DMS53 (cell line): ENCODE data around the gene DACT2.
"Not testable (repeated sequence)": the region's sequence is repeated elsewhere in the genome, so short reads cannot be mapped to it uniquely, and the experiment has no call there.

Source experiments
- DNase-seq: peaks from one replicate; lab custom pipeline; 2025; lab: John Stamatoyannopoulos, UW

DACT2 gene

GRCh38 chr6:168319279-168320111, at the start of gene DACT2:
Gene DACT2, minus strand, starts transcription at chr6:168319777. Its CDS starts 144 bp downstream, at chr6:168319633.
- DNase-seq, result peak; percentile 74

GRCh38 chr6:168368936-168369335, 49.4 kb upstream of the DACT2 start:
- DNase-seq, result no peak

GRCh38 chr6:168368066-168368820, 48.7 kb upstream of the DACT2 start:
- DNase-seq, result no peak

- DNase-seq, result no peak
Measured at GRCh38 chr6:168367285-168367751, 47.7 kb upstream of the DACT2 start.

GRCh38 chr6:168366473-168366872, 46.9 kb upstream of the DACT2 start:
- DNase-seq, result no peak

GRCh38 chr6:168365422-168366165, 46.0 kb upstream of the DACT2 start:
- DNase-seq, result no peak

- no peak for DNase-seq
Measured at GRCh38 chr6:168364793-168365421, 45.3 kb upstream of the DACT2 start.

- no peak for DNase-seq
Measured at GRCh38 chr6:168363811-168364792, 44.5 kb upstream of the DACT2 start.

- no peak for DNase-seq
Measured at GRCh38 chr6:168363302-168363701, 43.7 kb upstream of the DACT2 start.

GRCh38 chr6:168362276-168362990, 42.9 kb upstream of the DACT2 start:
- DNase-seq, result no peak

- no peak for DNase-seq
Measured at GRCh38 chr6:168361766-168362165, 42.2 kb upstream of the DACT2 start.

GRCh38 chr6:168359794-168360193, 40.2 kb upstream of the DACT2 start:
- no peak for DNase-seq

- DNase-seq, result no peak
Measured at GRCh38 chr6:168358842-168359420, 39.4 kb upstream of the DACT2 start.

- not testable (repeated sequence) for DNase-seq
Measured at GRCh38 chr6:168356872-168357271, 37.3 kb upstream of the DACT2 start.

- peak; percentile 70 for DNase-seq
Measured at GRCh38 chr6:168355716-168356522, 36.3 kb upstream of the DACT2 start.

- DNase-seq, result no peak
Measured at GRCh38 chr6:168354338-168354737, 34.8 kb upstream of the DACT2 start.

- DNase-seq, result no peak
Measured at GRCh38 chr6:168353041-168353440, 33.5 kb upstream of the DACT2 start.

- DNase-seq, result no peak
Measured at GRCh38 chr6:168352096-168352495, 32.5 kb upstream of the DACT2 start.

- DNase-seq, result peak; percentile 7
Measured at GRCh38 chr6:168349718-168350210, 30.2 kb upstream of the DACT2 start.
